ENCODE measurements around the gene FBRSL1.

The FBRSL1 gene

DNA sequence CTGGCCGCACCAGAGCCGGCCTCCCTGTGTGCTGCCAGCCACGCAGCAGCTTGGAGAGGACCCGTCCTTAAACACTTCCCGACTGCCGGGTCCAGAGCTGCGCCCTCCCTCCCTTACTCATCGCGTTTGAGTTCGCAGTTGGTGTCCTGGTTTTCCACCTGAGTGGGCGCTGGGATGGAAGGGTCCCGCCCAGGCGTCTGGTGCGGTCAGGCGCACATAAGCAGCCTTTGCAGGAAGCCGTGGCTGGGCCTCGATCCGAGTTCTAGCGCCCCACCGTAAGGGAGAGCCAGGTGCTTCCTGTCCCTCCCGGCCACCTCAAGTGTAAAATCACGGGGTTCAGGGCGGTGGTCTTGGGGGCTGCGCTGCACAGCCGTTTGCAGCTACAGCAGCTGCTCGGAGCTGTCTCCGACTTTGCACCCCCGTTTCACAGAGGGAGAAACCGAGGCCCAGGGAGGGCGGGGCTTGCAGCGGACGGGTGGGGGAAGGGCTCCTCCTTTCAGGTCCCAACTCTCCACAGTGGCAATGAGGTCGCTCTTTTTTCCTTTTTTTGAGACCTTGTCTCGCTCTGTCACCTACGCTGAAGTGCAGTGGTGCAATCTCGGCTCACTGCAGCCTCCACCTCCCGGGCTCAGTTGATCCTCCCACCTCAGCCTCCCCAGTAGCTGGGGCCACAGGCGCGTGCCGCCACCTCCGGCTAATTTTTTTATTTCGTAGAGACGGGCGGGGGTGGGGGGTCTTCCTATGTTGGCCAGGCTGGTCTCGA is 69.1 kb downstream of the FBRSL1 start:
- DNase-seq (ENCODE audit: low read depth in 2 of 2) = no peak

DNA sequence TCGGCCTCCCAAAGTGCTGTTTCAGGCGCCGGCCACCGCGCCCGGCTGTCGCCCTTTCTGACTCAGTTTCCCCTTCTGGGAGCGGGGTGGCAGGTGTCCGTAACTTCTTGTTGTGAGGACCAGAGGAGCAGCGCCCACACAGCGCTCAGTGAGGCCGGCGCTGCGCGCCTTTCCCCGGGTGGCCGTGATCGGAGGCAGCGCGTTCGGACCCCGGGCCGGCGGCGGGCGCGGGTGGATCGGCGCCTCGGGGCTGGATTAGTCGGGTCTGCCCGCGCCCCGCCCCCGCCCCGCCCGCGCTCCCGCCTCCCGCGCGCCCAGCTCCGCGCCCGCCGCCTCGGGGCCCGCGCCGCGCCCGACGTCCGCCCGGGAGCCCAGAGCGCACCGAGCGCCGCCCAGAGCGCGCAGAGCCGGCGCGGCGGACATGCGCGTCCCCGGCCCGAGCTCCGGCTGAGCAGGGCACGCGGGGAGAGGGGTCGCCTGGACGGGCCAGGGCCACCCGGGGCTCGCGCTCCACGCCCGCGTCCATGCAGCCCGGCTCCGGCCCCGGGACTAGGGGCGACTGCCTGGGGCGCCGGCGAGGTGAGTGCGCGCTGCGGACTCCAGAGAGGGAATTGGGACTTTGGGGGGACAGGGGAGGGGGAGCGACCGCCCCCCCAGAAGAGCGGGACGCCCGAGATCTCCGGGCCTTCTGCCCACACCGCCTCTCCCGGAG is 69.9 kb downstream of the FBRSL1 start:
- DNase-seq (ENCODE audit: low read depth in 2 of 2) = peak in 1 of 2 donors; percentile 48

DNA sequence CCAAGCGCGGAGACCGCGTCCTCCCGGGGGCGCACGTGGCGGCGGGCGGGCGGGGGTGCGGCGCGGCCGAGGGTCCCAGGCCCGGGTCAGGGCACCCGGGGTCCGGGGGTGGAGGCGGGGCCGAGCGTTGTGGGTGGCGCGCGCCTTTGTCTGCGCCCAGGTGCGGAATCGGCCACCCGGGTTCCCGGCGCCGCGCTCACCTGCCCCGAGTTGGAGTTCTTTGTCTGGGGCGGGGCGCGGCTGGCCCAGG is 70.3 kb downstream of the FBRSL1 start:
- peak in 1 of 2 donors; percentile 11 for DNase-seq (ENCODE audit: low read depth in 2 of 2)

DNA sequence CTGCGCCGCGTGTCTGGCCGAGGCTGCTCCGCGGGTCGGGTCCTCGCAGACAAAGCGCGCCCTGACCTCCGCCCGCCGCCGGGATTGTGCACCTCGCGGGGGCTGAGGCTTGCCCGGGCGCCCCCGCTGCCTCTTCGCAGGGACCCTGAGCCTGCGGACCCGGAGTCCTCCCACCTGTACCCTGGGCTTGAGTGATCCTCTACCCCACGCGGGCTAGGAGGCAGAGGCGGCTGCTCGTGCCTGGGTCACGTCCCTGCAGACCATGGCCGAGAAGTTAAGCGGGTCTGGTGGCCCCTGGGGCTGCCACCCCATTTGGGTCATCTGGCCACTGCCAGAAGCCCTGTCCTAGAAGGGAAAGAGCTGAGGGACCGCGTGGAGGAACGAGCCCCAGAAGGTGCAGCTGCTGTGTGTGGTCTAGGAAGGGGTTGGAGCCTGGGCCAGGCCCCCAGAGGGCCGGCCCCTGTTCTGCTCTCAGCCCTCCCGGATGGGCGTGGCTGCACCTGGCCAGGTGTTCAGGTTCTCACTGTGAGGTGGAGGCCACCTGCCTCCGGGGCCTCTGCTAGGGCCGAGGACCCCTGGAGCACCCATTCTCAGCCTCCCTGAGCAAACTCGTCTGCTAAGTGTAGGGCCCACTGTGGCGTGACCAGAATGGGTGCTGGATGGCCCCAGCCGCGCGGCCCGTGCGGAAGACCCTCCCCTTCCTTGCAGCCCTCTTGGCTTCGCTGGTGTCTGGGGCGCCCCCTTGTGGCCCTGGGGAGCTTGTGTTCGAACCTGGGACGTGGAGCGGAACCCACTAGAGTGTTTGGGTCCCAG is 70.9 kb downstream of the FBRSL1 start:
- peak; percentile 71 to 81 for DNase-seq (ENCODE audit: low read depth in 2 of 2)

Data from stimulated activated CD4-positive, alpha-beta T cell treated with anti-CD3 and anti-CD28 coated beads, Interleukin-1b, Interleukin-23, amount 100 ng/mL, for 4 hours (primary cell).